ENCODE measurements around the gene NEURL4. TPM values are rescaled to one million over a fixed set of nuclear protein-coding genes. Genes with fewer than 3 reads are reported as not detected.

The NEURL4 gene
- total RNA-seq, 1 experiment from 2014 or later, result 46.5 TPM

DNA sequence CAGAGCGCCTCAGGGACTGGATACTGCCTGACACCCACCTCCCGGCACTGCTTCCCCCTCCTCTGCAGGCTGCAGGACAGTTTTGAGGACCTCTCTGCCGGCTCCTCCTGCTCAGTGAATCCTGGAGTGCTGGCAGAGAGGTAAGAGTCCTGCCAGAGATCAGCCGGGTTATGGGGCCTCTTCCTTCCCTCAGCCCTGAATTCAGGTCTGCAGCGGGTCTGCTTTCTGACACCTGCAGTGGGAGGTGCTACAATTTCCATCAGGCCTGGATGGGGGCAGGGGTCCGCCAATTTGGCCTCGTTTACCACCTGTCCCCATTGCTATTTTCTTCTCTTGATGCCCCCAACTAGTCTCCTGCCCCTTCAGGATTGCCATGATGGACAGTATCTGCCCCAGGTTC, 3.0 kb upstream of the NEURL4 start:
- Histone ChIP-seq H2AFZ (no peak overlapping the region), H3K27me3 (ENCODE audit: insufficient read depth, low read depth) (no peaks in the 10 kb centered on the region), H3K4me3 (no peak overlapping the region), H3K4me1 (replicated peaks; ENCODE audit: insufficient read depth) (peaks cover 16% of the 10 kb centered on the region), H3F3A (ENCODE audit: insufficient read depth, low read depth) (peaks cover 9% of the 10 kb centered on the region; the same call in 1 of the 2 replicates), H3K79me2 (ENCODE audit: low read depth) (peaks cover 18% of the 10 kb centered on the region), H3K36me3 (ENCODE audit: low read depth) (no peaks in the 10 kb centered on the region), H3K27ac (no peak overlapping the region), H3K9me3 (ENCODE audit: insufficient read depth, low read depth) (no peaks in the 10 kb centered on the region), H3K9me2 (ENCODE audit: insufficient read depth) (no peaks in the 10 kb centered on the region), H3K4me2 (no peak overlapping the region), H4K20me1 (ENCODE audit: insufficient read depth) (no peaks in the 10 kb centered on the region)
- TF ChIP-seq, protein P1, sequence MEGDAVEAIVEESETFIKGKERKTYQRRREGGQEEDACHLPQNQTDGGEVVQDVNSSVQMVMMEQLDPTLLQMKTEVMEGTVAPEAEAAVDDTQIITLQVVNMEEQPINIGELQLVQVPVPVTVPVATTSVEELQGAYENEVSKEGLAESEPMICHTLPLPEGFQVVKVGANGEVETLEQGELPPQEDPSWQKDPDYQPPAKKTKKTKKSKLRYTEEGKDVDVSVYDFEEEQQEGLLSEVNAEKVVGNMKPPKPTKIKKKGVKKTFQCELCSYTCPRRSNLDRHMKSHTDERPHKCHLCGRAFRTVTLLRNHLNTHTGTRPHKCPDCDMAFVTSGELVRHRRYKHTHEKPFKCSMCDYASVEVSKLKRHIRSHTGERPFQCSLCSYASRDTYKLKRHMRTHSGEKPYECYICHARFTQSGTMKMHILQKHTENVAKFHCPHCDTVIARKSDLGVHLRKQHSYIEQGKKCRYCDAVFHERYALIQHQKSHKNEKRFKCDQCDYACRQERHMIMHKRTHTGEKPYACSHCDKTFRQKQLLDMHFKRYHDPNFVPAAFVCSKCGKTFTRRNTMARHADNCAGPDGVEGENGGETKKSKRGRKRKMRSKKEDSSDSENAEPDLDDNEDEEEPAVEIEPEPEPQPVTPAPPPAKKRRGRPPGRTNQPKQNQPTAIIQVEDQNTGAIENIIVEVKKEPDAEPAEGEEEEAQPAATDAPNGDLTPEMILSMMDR (conservative IDR thresholded peaks at IDR 0.05), result no peak
- TF ChIP-seq EZH2 (IDR thresholded peaks at IDR 0.05; ENCODE audit: low read depth), result no peak
- intact Hi-C loops (cut with micrococcal nuclease; ENCODE audit: unreplicated experiment), result no loop called here
- ChIA-PET CTCF (no interaction called here), POLR2A (ENCODE audit: unreplicated experiment) (no interaction called here)
- no TSS peak for BruUV-seq (replicated peaks)
- DNase-seq, result no peak

DNA sequence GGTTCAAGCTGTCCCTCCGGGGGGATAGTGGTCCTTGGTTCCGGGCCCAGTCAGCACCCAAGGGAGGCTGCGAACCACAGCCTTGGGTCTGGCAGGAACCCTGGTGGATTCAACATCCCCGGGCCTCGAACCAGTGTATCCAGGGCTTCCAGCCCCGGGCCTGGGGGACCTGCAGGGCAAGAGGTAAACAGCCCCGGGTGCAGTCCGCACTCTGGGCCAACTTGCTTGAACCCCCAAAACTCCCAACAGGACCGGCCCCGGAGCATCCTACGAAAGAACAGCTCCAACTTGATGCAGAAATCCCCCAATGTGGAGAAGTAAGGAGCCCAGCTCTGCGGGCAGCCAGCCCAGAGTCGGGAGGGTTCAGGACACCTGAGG, 1.5 kb upstream of the NEURL4 start:
- no peak overlapping the region for H3K27ac ChIP-seq

GRCh38 chr17:7329997-7330637, 982 bp upstream of the NEURL4 start:
- H2AFZ ChIP-seq, result peak overlapping the region; percentile 90
- peaks cover 9% of the 10 kb centered on the region; the same call in 1 of the 2 replicates for H3F3A ChIP-seq (ENCODE audit: insufficient read depth, low read depth)
- no peaks in the 10 kb centered on the region for H3K9me2 ChIP-seq (ENCODE audit: insufficient read depth)
- peak; percentile 73 to 84 for DNase-seq
- H3K9me3 ChIP-seq (ENCODE audit: insufficient read depth, low read depth), result no peaks in the 10 kb centered on the region
- H3K4me2 ChIP-seq, result peak overlapping the region; percentile 96
- intact Hi-C loops (cut with micrococcal nuclease; ENCODE audit: unreplicated experiment), result loop anchor here (2.0 kb wide), 1 partner anchor 21 kb away; no protein-coding TSS in a partner anchor
- H3K4me3 ChIP-seq, result peak overlapping the region; percentile 100
- TSS peak; percentile 94 for BruUV-seq (replicated peaks)
- CTCF ChIA-PET, result interaction anchor here (0.6 to 1.3 kb wide), 5 partner anchors 12 to 284 kb away, joined by 3 to 6 read pairs (median 3); no protein-coding TSS in a partner anchor
- H3K4me1 ChIP-seq (replicated peaks; ENCODE audit: insufficient read depth), result peaks cover 16% of the 10 kb centered on the region
- POLR2A ChIA-PET (ENCODE audit: unreplicated experiment), result interaction anchor here (0.5 to 1.1 kb wide), 13 partner anchors 15 to 306 kb away, joined by 3 to 13 read pairs (median 5); partner anchors contain the start of genes GABARAP and TMEM256
- no peaks in the 10 kb centered on the region for H3K36me3 ChIP-seq (ENCODE audit: low read depth)
- no peaks in the 10 kb centered on the region for H3K27me3 ChIP-seq (ENCODE audit: insufficient read depth, low read depth)
- no peaks in the 10 kb centered on the region for H4K20me1 ChIP-seq (ENCODE audit: insufficient read depth)
- H3K79me2 ChIP-seq (ENCODE audit: low read depth), result peaks cover 25% of the 10 kb centered on the region
- peak overlapping the region; percentile 67 for H3K27ac ChIP-seq
- TF ChIP-seq EZH2 (IDR thresholded peaks at IDR 0.05; ENCODE audit: low read depth), result no peak
- TF ChIP-seq, protein P1 (conservative IDR thresholded peaks at IDR 0.05), result no peak

More for the DNA sequence above, 1.5 kb upstream of the NEURL4 start:
- intact Hi-C loops (cut with micrococcal nuclease; ENCODE audit: unreplicated experiment), result no loop called here
- ChIA-PET CTCF (no interaction called here), POLR2A (ENCODE audit: unreplicated experiment) (interaction anchor here (0.6 kb wide), 1 partner anchor 73 kb away, joined by 10 read pairs; the partner anchor contains the start of gene TMEM256)
- Histone ChIP-seq H3K9me3 (ENCODE audit: insufficient read depth, low read depth) (no peaks in the 10 kb centered on the region), H2AFZ (peak overlapping the region; percentile 90), H3K4me2 (peak overlapping the region; percentile 96), H3K4me3 (peak overlapping the region; percentile 100), H3K9me2 (ENCODE audit: insufficient read depth) (no peaks in the 10 kb centered on the region), H3K27me3 (ENCODE audit: insufficient read depth, low read depth) (no peaks in the 10 kb centered on the region), H3K4me1 (replicated peaks; ENCODE audit: insufficient read depth) (peaks cover 16% of the 10 kb centered on the region), H3F3A (ENCODE audit: insufficient read depth, low read depth) (peaks cover 9% of the 10 kb centered on the region; the same call in 1 of the 2 replicates), H3K36me3 (ENCODE audit: low read depth) (no peaks in the 10 kb centered on the region), H4K20me1 (ENCODE audit: insufficient read depth) (no peaks in the 10 kb centered on the region), H3K79me2 (ENCODE audit: low read depth) (peaks cover 25% of the 10 kb centered on the region)
- no TSS peak for BruUV-seq (replicated peaks)
- no peak for DNase-seq
- no peak for TF ChIP-seq EZH2 (IDR thresholded peaks at IDR 0.05; ENCODE audit: low read depth)
- TF ChIP-seq, protein P1 (conservative IDR thresholded peaks at IDR 0.05), result no peak

All from PC-9 (cell line).